IMR-90 (cell line): ENCODE measurements around the gene VPS41.

ENCODE experiments used
- CHD1 ChIP-seq: IDR thresholded peaks from 2 replicates; pipeline ENCODE4 v1.6.1; 2012; ENCODE audit warnings: low read depth, low read length, improper control_type of control experiment
- CTCF ChIP-seq: conservative IDR thresholded peaks from 2 replicates; pipeline ENCODE4 v1.5.1; 2012; ENCODE audit warnings: mild to moderate bottlenecking, low read depth, low read length, improper control_type of control experiment
- FOS ChIP-seq: fragments of 150-350 bp; IDR thresholded peaks from 2 replicates; pipeline ENCODE4 v1.6.1; 2016; ENCODE audit warnings: low read depth, low read length
- RAD21 ChIP-seq: IDR thresholded peaks from 2 replicates; pipeline ENCODE4 v1.6.1; 2012; ENCODE audit warnings: low read length, improper control_type of control experiment
- RFX5 ChIP-seq: IDR thresholded peaks from 2 replicates; pipeline ENCODE4 v1.8.0; 2012; ENCODE audit warnings: low read depth, mild to moderate bottlenecking, low read length, moderate library complexity

- TF ChIP-seq RAD21 (no peak), CHD1 (no peak), CTCF (no peak), RFX5 (no peak), FOS (no peak)
Measured at GRCh38 chr7:38936641-38937040, 27.6 kb upstream of the VPS41 start.
